Caco-2 (cell line): Measurements from ENCODE around the gene MPDU1. TPM values are rescaled to one million over a fixed set of nuclear protein-coding genes. Genes with fewer than 3 reads are reported as not detected.
A peak's percentile ranks its signal among the peaks of the same experiment; 100 is the strongest.

Source experiments
- BruUV-seq: library from RNA; stranded (reverse); fragments of 400-500 nt; replicated peaks from 2 replicates; lab custom pipeline; 2021; lab: Mats Ljungman, UMichigan
- CTCF ChIA-PET: fragments of 300-600 bp; sonication (Branson Sonifier 250); formaldehyde crosslinking; loops from one replicate; lab custom pipeline; 2022; ENCODE audit warnings: antibody characterized with exemption; lab: Charles Lee
- POLR2A ChIA-PET: fragments of 300-600 bp; sonication (Branson Sonifier 250); formaldehyde crosslinking; loops from one replicate; lab custom pipeline; 2022; ENCODE audit warnings: antibody characterized with exemption; lab: Charles Lee
- DNase-seq, 2 experiments: peaks; one replicate each; pipeline versions ENCODE4 v3.0.0 to v3.0.0-alpha.2; 2020 to 2022
- H3K27me3 ChIP-seq: replicated peaks from 2 replicates; pipeline ENCODE4 v1.6.0; 2011; ENCODE audit warnings: low read length; ENCODE audit not compliant: control insufficient read depth, insufficient read depth
- H3K36me3 ChIP-seq: 2 replicates; pipeline ENCODE4 v1.5.1; 2011; ENCODE audit warnings: low read length; ENCODE audit not compliant: control insufficient read depth, insufficient read depth
- H3K4me1 ChIP-seq: fragments of 250-450 bp; sonication (Bioruptor Pico); 2 replicates; pipeline ENCODE4 v1.5.1; 2020; ENCODE audit warnings: mild to moderate bottlenecking
- H3K4me3 ChIP-seq: 2 replicates; pipeline ENCODE4 v1.5.1; 2011; ENCODE audit warnings: low read depth, mild to moderate bottlenecking, control low read depth, low read length
- H3K9me3 ChIP-seq: fragments of 250-450 bp; sonication (Bioruptor Pico); 2 replicates; pipeline ENCODE4 v1.5.1; 2020; ENCODE audit warnings: mild to moderate bottlenecking, moderate library complexity
- H3K27ac Mint-ChIP-seq: one replicate; pipeline ENCODE4 v1.8.0; 2022; ENCODE audit warnings: mixed read lengths; ENCODE audit not compliant: unreplicated experiment
- H3K27me3 Mint-ChIP-seq: one replicate; pipeline ENCODE4 v1.8.0; 2022; ENCODE audit warnings: mixed read lengths; ENCODE audit not compliant: insufficient read depth, unreplicated experiment
- H3K36me3 Mint-ChIP-seq: one replicate; pipeline ENCODE4 v1.8.0; 2022; ENCODE audit warnings: mild to moderate bottlenecking, mixed read lengths; ENCODE audit not compliant: insufficient read depth, unreplicated experiment
- H3K4me1 Mint-ChIP-seq: one replicate; pipeline ENCODE4 v1.8.0; 2022; ENCODE audit warnings: low read depth, mixed read lengths; ENCODE audit not compliant: unreplicated experiment
- H3K4me3 Mint-ChIP-seq: one replicate; pipeline ENCODE4 v1.8.0; 2022; ENCODE audit warnings: mild to moderate bottlenecking, moderate library complexity, mixed read lengths; ENCODE audit not compliant: unreplicated experiment
- H3K9me3 Mint-ChIP-seq: one replicate; pipeline ENCODE4 v1.8.0; 2022; ENCODE audit warnings: mixed read lengths; ENCODE audit not compliant: unreplicated experiment
- intact Hi-C: fragments of 100-400 bp; cut with micrococcal nuclease; formaldehyde crosslinking; loops from one replicate; pipeline ENCODE4 v1.10.0; 2022; ENCODE audit not compliant: unreplicated experiment
- total RNA-seq: library from RNA; stranded (reverse); gene quantifications from 2 replicates; pipeline ENCODE4 v1.2.3, GENCODE V29; 2022
- TF ChIP-seq, protein P1 (sequence below), 2 experiments: fragments of 200-600 bp in 1 of 2; IDR thresholded peaks; 1 replicate in 1 of 2; 2 replicates in 1 of 2; pipeline versions ENCODE4 v1.5.1 to v1.8.0; 2011 to 2022; ENCODE audit warnings: antibody characterized with exemption in 1 of 2, control low read depth in 1 of 2, inconsistent platforms in 1 of 2, low read depth in 1 of 2, low read length in 1 of 2, mild to moderate bottlenecking in 1 of 2, moderate library complexity in 1 of 2; ENCODE audit not compliant: insufficient read depth in 1 of 2, severe bottlenecking in 1 of 2, unreplicated experiment in 1 of 2

Gene MPDU1
- total RNA-seq, 1 experiment from 2014 or later, result 44.2 TPM

DNA sequence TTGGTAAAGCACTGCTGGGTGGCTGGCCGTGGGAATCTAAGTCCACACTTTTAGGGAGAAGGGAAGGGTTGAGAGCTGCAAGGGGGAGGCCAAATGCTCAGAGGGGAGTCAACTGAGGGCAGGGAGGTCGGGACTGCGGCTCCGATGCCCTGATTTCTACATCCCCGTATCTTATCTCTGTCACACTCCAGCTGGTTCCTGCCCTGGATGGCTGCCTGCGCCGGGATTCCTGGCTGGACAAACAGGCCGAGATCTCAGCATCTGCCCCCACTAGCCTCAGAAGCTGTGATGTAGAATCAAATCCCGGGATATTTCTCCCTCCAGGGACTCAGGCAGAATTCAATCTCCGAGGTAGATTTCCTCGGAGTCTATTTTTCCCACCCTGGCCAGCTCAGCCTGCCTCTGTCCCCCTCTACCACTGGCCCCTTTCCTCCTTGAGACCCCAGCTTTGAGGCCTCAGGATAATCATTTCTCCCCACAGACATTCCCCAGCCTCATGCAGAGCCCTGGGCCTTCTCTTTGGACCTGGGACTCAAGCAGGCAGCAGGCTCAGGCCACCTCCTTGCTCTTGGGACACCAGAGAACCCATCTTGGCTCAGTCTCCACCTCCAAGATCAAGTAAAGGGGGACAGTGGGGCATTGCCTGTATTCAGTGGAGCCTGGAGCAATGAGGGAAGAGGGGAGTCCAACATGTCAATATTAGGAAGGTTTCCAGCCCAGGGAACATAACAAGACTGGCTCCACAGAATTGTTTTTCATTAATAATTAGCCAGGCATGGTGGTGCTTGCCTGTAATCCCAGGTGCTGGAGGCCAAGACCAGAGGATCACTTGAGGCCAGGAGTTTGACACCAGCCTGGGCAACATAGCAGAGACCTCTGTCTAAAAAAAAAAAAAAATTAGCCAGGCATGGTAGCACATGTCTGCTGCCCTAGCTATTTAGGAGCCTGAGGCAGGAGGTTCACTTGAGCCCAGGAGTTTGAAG is 48.0 kb downstream of the MPDU1 start:
- intact Hi-C loops, result no loop called here
- no peak for DNase-seq
- Histone ChIP-seq H3K27me3 (no peaks in the 10 kb centered on the region), H3K9me3 (no peaks in the 10 kb centered on the region), H3K36me3 (no peaks in the 10 kb centered on the region), H3K4me3 (no peak overlapping the region), H3K4me1 (peaks cover 3% of the 10 kb centered on the region; the same call in 1 of the 2 replicates)
- TF ChIP-seq, protein P1, sequence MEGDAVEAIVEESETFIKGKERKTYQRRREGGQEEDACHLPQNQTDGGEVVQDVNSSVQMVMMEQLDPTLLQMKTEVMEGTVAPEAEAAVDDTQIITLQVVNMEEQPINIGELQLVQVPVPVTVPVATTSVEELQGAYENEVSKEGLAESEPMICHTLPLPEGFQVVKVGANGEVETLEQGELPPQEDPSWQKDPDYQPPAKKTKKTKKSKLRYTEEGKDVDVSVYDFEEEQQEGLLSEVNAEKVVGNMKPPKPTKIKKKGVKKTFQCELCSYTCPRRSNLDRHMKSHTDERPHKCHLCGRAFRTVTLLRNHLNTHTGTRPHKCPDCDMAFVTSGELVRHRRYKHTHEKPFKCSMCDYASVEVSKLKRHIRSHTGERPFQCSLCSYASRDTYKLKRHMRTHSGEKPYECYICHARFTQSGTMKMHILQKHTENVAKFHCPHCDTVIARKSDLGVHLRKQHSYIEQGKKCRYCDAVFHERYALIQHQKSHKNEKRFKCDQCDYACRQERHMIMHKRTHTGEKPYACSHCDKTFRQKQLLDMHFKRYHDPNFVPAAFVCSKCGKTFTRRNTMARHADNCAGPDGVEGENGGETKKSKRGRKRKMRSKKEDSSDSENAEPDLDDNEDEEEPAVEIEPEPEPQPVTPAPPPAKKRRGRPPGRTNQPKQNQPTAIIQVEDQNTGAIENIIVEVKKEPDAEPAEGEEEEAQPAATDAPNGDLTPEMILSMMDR (IDR thresholded peaks at IDR 0.05; ENCODE audit: insufficient read depth in 1 of 2, low read depth in 1 of 2, low read length in 1 of 2, severe bottlenecking in 1 of 2, unreplicated experiment in 1 of 2), result no peak
- BruUV-seq, result no TSS peak
- no peaks in the 10 kb centered on the region for H3K27me3 Mint-ChIP-seq
- no peak overlapping the region for H3K4me3 Mint-ChIP-seq
- POLR2A ChIA-PET, result interaction anchor here (0.6 kb wide), 1 partner anchor 20 kb away, joined by 10 read pairs; no protein-coding TSS in a partner anchor
- CTCF ChIA-PET, result interaction anchor here (0.6 to 1.5 kb wide), 4 partner anchors 17 to 56 kb away, joined by 3 to 9 read pairs (median 4); partner anchors contain the start of genes FXR2, TP53 and WRAP53
- H3K36me3 Mint-ChIP-seq, result no peaks in the 10 kb centered on the region
- no peak overlapping the region for H3K27ac Mint-ChIP-seq
- H3K4me1 Mint-ChIP-seq, result no peaks in the 10 kb centered on the region
- H3K9me3 Mint-ChIP-seq, result no peaks in the 10 kb centered on the region

DNA sequence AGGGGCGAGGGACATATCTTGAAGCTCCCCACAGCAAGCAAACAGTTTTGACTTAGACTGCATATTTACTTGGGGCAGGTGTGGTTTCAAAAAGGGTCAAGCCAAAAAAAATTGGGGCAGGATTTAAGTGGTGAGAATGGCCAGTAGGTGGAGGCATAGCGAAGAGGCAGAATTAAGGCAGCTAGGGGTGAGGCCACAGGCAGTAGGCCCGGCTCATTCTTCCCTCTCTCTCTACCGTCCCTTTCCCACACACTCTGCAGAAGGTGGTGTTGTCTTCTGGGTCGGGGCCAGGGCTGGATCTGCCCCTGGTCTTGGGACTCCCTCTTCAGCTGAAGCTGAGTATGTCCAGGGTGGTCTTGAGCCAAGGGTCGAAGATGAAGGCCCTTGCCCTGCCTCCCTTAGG is 48.8 kb downstream of the MPDU1 start:
- H3K27me3 Mint-ChIP-seq, result no peaks in the 10 kb centered on the region
- no peaks in the 10 kb centered on the region for H3K9me3 Mint-ChIP-seq
- POLR2A ChIA-PET, result no interaction called here
- peak in 1 of 2 experiments; percentile 36 for DNase-seq
- Histone ChIP-seq H3K9me3 (no peaks in the 10 kb centered on the region), H3K36me3 (no peaks in the 10 kb centered on the region), H3K27me3 (no peaks in the 10 kb centered on the region), H3K4me3 (no peak overlapping the region), H3K4me1 (peaks cover 3% of the 10 kb centered on the region; the same call in 1 of the 2 replicates)
- no peak overlapping the region for H3K27ac Mint-ChIP-seq
- H3K36me3 Mint-ChIP-seq, result no peaks in the 10 kb centered on the region
- TF ChIP-seq, protein P1 (IDR thresholded peaks at IDR 0.05; ENCODE audit: insufficient read depth in 1 of 2, low read depth in 1 of 2, low read length in 1 of 2, severe bottlenecking in 1 of 2, unreplicated experiment in 1 of 2), result peak; percentile 9 to 36
- intact Hi-C loops, result no loop called here
- H3K4me1 Mint-ChIP-seq, result no peaks in the 10 kb centered on the region
- H3K4me3 Mint-ChIP-seq, result no peak overlapping the region
- no TSS peak for BruUV-seq
- CTCF ChIA-PET, result interaction anchor here (0.6 to 1.5 kb wide), 6 partner anchors 13 to 56 kb away, joined by 3 to 9 read pairs (median 4); partner anchors contain the start of genes ATP1B2, FXR2, TP53 and WRAP53

DNA sequence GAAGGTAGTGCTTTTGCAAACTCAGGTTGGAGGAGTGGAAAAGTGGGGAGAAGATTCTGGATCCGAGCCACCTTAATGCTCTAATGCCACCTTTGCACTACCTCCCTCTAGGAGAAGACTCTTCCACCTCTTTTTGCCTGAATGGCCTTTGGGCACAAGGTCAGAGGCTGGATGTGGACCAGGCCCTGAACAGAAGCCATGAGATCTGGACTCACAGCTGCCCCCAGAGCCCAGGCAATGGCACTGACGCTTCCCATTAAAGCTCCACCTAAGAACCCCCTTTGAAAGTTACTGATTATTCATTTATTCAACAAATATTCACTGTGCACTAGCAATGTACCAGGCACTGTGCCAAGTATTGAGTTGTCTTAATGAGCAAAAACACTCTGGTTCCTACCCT is 49.4 kb downstream of the MPDU1 start:
- Mint-ChIP-seq H3K4me1 (no peaks in the 10 kb centered on the region), H3K27me3 (no peaks in the 10 kb centered on the region), H3K4me3 (no peak overlapping the region), H3K9me3 (no peaks in the 10 kb centered on the region), H3K27ac (no peak overlapping the region), H3K36me3 (no peaks in the 10 kb centered on the region)
- ChIA-PET CTCF (interaction anchor here (0.6 to 1.5 kb wide), 5 partner anchors 14 to 55 kb away, joined by 3 to 9 read pairs (median 5); partner anchors contain the start of genes ATP1B2, FXR2, TP53 and WRAP53), POLR2A (no interaction called here)
- H3K4me1 ChIP-seq, result peaks cover 3% of the 10 kb centered on the region; the same call in 1 of the 2 replicates
- no peak for DNase-seq
- no peaks in the 10 kb centered on the region for H3K9me3 ChIP-seq
- no peaks in the 10 kb centered on the region for H3K27me3 ChIP-seq
- intact Hi-C loops, result no loop called here
- TF ChIP-seq, protein P1 (IDR thresholded peaks at IDR 0.05; ENCODE audit: insufficient read depth in 1 of 2, low read depth in 1 of 2, low read length in 1 of 2, severe bottlenecking in 1 of 2, unreplicated experiment in 1 of 2), result no peak
- no peak overlapping the region for H3K4me3 ChIP-seq
- BruUV-seq, result no TSS peak
- H3K36me3 ChIP-seq, result no peaks in the 10 kb centered on the region
